B cell (primary cell): Measurements from ENCODE around the gene EZH2.

Experiments used
- CTCF ChIP-seq: fragments of 200-600 bp; IDR thresholded peaks from one replicate; pipeline ENCODE4 v1.8.0; 2022; ENCODE audit warnings: antibody characterized with exemption, mild to moderate bottlenecking
- EZH2 ChIP-seq: IDR thresholded peaks from 2 replicates; pipeline ENCODE4 v1.6.1; 2012; ENCODE audit warnings: borderline replicate concordance, low read depth, mild to moderate bottlenecking, moderate library complexity, low read length; ENCODE audit not compliant: insufficient read depth, poor library complexity, severe bottlenecking

DNA sequence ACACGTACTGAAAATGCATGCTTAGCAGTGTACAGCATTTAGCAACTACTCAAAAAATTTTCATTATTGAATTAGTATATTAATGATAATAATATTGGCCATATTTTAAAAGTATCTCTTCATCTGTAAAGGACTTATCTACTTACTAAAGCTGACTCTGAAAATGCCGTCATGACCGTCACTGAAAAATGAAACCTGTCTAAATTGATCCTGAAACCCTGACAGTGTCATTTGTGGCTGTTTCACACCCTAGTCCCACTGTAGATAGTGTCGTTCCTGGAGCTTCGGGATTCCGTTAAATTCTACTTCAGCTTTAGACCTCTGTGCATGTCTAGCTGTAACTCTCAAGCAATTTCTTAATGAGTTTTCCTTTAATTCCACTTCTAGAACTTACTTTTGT is 35.8 kb upstream of the EZH2 start:
- TF ChIP-seq CTCF (no peak), EZH2 (no peak)
